ENCODE measurements around the gene NKAIN1.
"Not testable (repeated sequence)": the region's sequence is repeated elsewhere in the genome, so short reads cannot be mapped to it uniquely, and the experiment has no call there.

Gene NKAIN1

GRCh38 chr1:31191281-31191680, 48.4 kb downstream of the NKAIN1 start:
- DNase-seq, result no peak

DNA sequence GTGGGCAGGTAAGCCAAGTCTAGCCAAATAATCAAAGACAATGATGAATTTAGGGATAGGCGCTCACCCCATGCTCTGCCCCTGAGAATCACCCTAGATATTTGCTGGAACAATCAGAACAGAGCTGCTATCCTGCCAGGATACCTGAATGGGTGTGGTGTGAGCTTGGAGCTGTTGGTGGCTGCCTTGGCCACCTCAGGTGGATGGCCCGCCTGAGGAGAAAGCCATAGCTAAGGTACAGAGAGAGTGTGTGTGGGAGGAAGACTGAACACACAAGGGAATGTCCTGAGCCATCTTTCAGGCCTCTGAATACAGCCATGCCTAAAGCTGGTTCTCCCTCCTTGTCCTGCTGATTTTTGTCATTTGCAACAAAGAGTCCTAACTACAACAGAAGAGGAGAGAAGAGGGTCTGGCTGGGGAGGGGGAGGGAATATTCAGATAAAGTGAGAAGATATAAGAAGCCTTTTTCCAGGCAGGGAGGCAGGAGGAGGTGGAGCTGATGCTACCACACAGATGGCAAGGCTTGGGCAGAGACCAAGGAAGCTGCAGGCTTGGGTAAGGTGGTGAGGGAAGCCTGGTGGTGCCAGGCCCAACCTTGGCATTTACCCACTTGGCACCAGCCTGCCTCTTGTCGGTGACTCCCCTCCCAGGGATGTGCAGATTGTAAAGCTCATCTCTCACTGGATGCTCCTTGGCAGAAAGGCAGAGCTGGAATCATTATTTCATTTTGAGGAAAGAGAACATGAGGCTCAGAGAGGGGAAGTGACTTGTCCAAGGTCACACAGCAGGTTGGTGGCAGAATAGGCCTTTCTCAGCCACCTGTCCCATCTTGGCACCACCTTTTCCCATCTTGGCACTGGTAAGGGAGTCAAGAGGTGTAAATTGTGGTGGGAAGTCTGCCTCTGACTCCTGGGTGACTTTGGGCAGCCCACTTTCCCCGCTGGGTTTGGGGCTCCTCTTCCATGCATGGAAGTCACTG, 49.7 kb downstream of the NKAIN1 start:
- no peak for DNase-seq

GRCh38 chr1:31183927-31184554, 55.6 kb downstream of the NKAIN1 start:
- peak; percentile 57 for DNase-seq

GRCh38 chr1:31183126-31183525, 56.6 kb downstream of the NKAIN1 start:
- DNase-seq, result no peak

GRCh38 chr1:31182352-31182751, 57.3 kb downstream of the NKAIN1 start:
- DNase-seq, result peak; percentile 93

DNA sequence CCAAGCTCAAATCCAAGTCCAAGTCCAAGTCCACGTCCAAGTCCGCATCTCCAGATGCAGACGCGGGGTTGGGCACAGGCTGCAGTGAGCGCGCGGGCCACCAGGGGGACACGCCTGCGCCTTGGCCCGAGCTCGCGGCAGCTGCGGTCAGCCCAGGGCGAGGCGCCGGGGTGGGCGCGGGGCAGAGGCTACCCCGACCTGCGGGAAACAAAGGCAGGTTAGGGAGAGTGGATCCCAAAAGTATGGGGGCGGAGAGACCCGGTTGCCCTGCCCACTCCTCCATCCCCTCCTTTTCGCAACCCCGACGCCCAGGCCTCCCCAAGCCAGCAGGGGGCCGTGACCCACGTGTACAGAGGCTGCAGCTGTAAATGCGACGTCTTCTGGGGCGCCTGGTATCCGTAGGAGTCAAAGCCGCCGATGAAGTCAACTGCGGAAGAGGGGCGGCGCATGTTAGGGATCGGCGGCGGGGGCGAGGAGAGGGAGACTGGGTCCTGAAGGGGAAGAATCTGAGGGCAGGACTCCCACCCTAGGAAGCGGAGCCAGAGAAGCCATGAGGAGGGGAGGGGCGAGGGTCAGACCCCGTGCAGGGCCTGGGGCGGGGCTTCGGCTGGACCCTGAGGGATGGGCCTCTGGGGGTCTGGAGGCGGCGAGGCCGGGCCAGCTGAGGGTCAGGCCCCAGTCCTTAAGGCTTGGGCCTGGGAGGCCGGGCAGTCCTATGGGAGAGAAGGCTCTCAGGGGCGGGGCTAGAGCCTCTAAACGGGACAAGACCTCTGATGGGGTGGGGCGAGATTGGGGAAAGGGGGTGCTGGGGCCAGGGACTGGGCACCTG, 58.0 kb downstream of the NKAIN1 start:
- peak; percentile 74 for DNase-seq

DNA sequence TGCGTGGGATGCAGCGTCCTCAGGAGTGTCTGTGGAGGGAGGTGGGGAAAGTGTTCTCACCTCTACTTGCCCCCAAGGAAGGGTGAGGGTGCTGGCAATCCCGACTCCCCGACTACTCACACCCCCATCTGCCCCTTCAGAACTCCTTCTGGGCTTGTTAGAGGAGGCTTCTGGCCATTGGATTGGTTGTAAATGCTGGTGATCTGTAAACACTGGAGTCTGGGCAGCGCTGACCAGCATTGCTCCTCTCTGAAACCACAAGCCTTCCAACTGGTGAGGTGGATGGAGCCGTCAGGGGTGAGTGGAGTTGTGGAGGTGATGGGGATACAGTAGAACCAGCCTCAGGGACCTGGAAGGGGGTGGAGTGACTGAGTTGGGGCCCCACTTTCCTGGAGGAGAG, 59.3 kb downstream of the NKAIN1 start:
- no peak for DNase-seq

DNA sequence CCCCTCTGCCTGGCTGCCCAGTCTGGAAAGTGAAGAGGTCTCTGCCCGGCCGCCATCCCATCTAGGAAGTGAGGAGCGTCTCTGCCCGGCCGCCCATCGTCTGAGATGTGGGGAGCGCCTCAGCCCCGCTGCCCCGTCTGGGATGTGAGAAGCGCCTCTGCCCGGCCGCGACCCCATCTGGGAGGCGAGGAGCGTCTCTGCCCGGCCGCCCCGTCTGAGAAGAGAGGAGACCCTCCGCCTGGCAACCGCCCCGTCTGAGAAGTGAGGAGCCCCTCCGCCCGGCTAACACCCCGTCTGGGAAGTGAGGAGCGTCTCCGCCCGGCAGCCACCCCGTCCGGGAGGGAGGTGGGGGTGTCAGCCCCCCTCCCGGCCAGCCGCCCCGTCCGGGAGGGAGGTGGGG, 63.4 kb downstream of the NKAIN1 start:
- not testable (repeated sequence) for DNase-seq

DNA sequence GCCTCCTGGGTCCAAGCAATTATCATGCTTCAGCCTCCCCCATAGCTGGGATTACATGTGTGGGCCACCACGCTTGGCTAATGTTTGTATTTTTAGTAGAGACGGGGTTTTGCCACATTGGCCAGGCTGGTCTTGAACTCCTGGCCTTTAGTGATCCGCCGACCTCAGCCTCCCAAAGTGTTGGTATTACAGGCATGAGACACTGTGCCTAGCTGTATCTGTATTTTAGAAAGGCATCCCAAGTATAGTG, 69.3 kb downstream of the NKAIN1 start:
- no peak for DNase-seq

GRCh38 chr1:31166462-31166861, 73.2 kb downstream of the NKAIN1 start:
- no peak for DNase-seq

GRCh38 chr1:31164291-31164690, 75.4 kb downstream of the NKAIN1 start:
- no peak for DNase-seq

GRCh38 chr1:31163866-31164265, 75.8 kb downstream of the NKAIN1 start:
- DNase-seq, result no peak

DNA sequence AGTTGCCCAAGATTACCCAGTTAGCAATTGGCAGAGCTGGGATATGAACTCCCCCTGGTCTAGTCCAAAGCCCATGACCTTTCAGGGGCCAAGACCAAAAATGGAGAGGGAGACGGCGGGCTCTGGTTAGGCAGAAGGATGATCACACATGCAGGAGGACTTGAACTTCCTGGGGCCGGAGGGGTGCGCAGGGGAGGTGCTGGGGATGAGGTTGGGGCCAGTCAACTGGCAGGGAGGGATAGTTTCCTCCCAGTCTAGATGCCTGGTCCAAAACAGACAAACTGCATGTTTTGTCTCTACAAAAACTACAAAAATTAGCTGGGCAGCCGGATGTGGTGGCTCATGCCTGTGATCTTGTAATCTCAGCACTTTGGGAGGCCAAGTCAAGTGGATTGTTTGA, 78.1 kb downstream of the NKAIN1 start:
- no peak for DNase-seq

DNA sequence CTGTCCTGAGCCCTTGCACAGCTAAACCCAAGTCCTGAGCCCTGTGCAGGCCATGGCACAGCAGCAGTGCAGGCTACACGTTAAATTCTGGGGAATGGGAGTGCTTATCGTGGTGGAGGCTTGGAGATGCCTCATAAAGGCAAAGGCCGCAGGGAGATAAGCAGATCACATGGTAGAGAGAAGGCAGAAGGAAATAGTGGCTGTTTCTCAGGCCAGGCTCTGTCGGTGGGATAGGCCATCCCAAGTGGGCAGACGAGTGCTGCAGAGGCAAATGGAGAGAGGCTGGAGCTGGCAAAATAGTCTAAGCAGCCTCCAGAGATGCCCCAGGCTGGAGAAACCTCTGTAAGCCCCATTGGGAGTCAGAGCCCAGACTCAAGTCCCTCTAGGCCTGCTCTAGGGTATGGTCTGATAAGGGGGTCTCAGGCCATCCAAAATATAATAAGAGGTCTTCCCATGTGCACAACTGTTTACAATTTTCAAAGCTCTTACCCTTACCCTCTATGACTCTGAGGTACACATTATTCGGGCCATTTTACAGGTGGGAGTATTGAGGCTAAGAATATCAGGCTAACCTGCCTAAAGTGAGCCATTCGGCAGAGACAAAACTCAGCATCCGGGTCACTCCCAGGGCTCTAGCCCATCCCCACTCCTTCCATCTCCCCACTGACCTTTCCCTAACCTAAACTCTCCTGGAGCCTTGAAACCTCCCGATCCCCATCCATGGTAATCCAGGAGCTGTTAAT, 79.6 kb downstream of the NKAIN1 start:
- DNase-seq, result no peak

GRCh38 chr1:31159323-31159722, 80.4 kb downstream of the NKAIN1 start:
- DNase-seq, result no peak

GRCh38 chr1:31155216-31155806, 84.4 kb downstream of the NKAIN1 start:
- DNase-seq, result peak; percentile 82

DNA sequence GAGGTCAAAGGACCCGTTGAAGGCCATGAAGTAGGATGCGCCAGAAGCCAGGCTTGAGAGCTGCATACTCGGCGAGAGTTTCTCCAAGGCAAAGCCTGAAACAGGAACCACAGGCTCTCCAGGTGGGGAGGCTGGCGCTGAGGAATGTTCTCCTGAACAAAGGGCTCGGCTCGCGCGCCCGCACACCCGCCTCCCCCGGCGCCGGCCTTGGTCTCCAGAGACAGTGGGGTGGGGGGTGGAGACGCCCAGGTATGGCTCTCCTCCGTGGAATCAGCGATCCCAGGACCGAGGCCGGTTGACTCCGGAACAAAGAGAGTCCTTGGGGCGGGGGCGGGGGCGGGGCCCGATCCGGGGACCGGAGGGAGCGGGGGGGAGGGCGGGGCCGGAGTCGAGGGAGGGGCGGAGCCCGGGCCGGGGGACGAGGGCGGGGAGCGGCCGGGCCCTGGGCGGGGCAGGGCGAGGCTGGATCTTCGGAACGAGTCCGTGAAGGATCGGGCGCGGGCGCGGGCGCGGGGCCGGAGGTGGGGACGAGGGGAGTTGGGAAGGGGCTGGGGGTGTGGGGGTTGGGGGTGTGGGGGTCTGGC, 85.0 kb downstream of the NKAIN1 start:
- DNase-seq, result peak; percentile 89

DNA sequence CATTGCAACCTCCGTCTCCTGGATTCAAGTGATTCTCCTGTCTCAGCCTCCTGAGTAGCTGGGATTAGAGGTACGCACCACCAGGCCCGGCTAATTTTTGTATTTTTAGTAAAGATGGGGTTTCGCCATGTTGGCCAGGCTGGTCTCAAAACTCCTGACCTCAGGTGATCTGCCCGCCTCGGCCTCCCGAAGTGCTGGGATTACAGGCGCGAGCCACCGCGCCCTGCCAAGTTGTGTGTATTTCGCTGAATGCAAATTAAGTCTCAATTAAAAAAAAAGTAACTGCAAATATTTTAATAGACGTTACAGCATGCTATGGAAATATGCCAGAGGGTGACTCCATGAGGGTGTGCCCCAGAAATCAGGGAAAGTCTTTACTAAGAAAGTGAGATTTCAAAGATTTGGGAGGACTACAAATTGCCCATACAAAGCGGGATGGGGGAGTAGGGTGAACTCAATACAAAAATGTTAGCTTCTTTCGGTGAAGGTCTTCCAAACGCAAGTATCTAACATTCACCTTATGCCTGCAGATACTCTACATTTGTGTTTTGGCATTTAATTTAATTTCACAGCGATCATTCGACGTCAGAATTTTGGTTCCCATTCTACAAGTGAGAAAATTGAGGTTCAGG, 85.6 kb downstream of the NKAIN1 start:
- no peak for DNase-seq

- DNase-seq, result no peak
Measured at GRCh38 chr1:31153423-31153822, 86.3 kb downstream of the NKAIN1 start.

- peak; percentile 25 for DNase-seq
Measured at GRCh38 chr1:31152181-31152795, 87.4 kb downstream of the NKAIN1 start.

DNA sequence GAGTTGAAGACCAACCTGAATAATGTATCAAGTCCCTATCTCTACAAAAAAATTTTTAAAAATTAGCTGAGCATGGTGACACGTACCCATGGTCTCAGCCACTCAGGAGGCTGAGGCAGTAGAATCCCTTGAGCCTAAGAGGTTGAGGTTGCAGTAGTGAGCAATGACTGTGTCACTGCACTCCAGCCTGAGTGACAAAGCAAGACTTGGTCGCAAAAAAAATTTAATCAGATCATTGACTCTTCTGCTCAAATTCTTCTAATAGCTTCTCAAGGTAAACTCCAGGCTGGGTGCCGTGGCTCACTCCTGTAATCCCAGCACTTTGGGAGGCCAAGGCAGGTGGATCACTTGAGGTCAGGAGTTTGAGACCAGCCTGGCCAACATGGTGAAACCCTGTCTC, 88.3 kb downstream of the NKAIN1 start:
- DNase-seq, result no peak

All from suppressor macrophage treated with lipopolysaccharide for 4 hours (primary cell).